Measurements from ENCODE around the gene SYNDIG1.

The SYNDIG1 gene

DNA sequence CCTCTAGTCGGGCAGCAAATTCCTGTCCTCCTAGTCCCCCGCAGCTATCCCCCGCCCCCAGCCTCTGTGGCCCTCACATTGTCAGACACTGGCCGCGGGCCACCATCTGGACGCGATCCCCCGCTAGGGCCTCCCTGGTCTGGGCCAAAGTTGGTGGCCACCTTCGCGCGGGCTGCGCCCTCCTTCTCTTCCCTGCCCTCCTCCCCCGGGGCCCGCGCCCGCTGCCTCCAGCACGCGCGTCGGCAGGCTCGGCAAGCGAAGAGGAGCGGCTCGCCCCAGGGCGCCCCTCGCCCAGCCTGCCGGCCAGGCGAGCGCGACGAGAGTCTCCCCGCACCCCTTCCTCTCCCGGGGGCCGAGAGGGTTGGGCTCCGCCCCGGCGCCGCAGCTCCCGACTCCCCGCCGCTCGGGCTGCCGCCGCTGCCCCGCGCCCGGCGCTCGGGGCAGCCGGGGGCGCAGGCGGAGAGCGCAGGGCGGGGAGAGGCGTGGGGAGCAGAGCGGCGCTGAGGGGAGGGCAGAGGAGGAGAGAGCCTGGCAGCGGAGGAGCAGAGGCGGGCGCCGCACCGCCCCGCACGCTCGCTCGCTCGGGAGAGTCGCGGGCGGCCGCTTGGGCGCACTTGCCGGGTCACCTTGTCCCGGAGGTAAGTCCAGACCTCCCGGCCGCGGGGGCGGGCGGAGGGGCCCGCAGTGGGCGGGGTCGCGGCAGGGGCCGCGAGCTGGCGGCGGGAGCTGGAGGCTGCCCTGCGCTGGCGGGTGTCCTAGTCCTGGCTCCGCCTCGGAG lies at the start of gene SYNDIG1:
SYNDIG1 (plus strand) TSS at position 514 of the 778 bp plus-strand sequence. CDS start 73,469 bp downstream, outside the sequence.
- no peak for DNase-seq

DNA sequence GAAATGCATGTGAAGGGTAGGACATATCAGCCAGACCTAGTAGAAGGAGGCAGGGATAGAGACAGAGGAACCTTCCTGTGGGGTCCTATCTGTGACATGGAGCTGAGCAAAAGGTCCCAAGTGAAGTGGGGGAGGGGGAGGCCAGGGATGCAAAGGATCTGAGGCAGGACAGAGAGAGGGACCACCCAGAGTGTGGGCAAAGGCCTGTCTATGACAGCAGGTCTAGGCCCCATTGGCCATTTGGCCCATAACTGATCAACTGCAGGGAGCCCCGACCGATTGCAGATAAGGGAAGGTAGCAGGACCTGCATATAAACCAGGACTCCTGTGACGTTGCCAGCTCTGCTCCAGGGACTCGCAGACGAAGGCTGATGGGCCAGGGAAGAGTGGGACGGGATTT lies 49.6 kb upstream of the SYNDIG1 start:
- DNase-seq, result no peak

DNA sequence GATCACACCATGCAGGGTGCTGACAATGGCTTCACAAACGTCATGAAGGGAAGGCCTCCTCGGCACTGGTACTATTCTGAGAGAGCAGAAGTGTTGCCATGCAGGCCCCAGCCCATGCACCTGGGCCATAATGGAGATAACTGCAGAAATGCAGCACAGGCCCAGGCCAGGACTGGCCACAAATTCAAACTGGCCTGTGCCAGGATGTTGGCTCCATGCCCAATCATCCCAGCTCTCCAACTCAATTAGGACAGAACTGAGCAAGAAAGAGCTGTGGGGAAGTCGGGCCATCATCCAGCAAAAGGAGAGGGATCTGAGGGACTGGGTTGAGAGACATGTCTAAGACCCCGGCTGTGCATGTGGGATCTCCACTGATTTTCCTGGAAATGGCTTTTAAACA lies 48.9 kb upstream of the SYNDIG1 start:
- DNase-seq, result no peak

DNA sequence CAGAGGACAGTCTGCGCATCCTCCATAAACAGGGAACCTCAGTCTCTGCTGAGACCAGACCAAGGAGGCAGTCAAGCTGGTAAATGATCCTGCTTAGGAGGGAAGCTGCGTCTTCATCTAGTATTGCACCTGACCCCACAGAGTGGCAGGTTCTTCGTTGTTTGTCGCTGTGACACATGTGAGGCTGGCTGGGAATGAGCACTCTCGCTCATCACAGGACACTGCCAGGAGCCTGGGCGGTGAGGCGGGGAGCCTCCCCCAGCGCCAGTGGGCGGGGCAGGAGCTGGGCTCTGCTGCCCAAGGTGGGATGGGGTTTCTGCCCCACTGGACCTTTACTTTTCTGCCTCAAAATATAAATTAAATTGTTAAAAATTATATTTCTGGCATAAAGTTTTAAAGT lies 48.4 kb upstream of the SYNDIG1 start:
- no peak for DNase-seq

DNA sequence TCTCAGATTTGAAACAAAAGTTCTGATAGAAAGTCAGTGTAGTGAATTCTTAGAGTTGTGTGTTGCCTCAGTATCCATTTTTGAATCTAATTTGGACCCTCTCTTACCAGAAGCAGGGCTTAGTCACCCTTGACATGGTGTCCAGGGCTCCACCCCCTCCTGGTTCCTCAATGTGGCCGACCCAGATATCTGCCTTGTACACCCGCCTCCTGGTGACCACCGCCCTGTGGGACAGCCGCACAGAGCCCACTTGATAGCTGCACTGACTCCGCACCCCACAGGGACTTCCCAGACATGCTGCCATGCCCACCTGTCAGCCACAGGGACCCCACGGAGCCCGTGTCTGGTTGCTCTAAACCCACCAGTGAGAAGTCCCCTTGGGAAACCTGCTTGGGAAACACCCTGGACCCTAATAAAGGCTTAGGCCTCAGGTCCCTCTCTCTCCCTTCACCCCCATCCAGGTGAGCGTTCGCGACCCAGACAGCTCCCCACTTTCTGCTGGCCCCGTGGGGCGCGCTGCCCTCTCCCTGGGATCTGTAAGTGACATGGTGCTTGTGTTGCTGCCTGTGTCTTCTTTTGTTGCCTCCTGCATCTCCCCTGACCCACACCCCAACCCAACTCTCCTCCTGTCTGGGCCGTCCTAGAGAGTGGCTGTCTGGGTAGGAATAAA lies 47.2 kb upstream of the SYNDIG1 start:
- no peak for DNase-seq

DNA sequence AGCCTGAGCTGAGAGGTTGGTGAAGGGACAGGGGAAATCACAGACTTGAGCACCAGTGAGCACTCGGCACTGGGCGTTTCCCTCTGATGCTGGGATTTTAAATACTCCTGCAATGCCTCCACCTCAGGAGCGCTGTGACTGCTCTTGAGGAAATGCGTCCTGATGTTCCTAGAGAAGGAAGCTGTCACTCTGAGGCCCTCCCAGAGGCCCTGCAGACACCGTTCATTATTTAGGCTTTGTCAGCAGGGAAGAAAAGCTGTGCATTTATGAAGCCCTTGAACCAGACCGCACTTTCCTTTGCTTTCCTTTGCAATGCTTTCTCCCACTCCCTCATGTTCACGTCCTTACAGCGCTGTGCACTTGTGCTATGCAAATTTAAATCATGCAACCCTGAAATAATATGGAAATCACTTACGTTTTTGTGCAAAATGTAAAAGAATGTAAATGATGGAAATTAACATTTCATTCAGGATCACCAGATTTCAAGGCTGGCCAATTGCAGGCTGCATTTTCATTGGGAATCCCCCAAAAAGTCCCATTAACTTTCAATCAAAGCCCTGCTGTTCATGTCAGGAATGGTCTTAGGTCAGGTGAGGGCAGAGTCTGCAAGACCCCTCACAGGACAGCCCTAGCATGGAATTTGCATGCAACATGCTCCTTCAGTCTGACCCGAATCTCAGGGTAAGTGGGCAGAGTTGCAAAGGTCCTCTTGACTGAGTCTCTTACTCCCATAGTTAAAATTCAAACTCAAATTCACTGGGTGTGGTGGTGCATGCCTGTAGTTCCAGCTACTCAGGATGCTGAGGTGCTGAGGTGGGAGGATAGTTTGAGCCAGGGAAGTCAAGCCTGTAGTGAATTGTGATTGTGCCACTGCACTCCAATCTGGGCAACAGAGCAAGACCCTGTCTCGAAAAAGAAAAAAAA lies 45.8 kb upstream of the SYNDIG1 start:
- no peak for DNase-seq

DNA sequence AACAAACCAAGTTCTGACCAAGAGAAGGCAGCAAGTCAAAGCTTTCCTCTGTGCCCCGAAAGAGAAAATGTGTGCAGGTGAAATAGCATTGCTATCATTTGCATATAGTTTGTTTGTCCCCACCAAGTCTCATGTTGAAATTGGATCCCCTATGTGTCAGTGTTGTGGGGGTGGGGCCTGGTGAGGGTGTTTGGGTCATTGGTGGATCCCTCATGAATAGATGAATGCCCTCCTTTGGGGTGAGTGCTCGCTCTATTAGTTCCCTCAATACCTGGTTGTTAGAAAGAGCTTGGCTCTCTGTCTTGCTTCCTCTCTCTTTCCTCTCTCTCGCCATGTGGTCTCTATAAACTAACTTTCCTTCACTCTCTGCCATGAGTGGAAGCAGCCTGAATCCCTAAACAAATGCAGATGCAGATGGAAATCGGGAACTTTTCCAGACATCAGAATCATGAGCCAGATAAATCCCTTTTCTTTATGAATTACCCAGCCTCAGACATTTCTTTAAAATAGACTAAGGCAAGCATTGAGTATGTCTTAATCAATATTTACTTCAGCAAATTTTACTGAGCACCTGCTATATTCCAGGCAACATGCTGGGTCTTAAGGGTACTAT lies 43.8 kb upstream of the SYNDIG1 start:
- no peak for DNase-seq

DNA sequence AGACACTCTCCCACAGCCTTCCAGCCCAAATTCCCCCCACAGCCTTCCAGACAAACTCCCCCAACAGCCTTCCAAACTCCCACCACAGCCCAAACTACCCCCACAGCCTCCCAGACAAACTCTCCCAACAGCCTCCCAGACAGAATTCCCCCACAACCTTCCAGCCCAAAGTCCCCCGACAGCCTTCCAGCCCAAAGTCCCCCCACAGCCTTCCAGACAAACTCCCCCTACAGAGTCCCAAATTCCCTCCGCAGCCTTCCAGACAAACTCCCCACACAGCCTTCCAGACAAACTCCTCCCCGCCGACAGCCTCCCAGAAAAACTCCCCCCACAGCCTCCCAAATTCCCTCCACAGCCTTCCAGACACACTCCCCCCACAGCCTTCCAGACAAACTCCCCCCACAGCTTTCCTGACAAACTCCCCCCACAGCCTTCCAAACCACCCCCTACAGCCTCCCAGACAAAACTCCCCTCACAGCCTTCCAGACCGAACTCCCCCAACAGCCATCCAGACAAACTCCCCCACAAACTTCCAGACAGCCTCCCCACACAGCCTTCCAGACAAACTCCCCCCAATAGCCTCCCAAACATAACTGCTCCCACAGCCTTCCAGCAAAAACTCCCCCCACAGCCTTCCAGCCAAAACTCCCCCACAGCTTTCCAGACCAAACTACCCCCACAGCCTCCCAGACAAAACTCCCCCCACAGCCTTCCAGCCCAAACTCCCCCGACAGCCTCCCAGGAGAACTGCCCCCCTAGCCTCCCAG lies 38.0 kb upstream of the SYNDIG1 start:
- no peak for DNase-seq

DNA sequence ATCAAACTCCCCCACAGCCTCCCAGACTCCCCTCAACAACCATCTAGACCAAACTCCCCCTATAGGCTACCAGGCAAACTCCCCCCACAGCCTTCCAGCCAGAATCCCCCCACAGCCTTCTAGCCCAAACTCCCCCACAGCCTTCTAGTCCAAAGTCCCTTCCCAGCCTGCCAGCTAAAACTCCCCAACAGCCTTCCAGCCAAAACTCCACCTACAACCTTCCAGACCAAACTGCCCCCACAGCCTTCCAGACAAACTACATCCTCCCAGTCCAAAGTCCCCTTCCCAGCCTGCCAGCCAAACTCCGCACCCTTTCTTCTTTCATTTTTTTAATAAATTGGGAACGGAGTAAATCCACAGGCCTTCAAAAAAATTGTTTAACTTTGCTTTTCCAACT lies 37.4 kb upstream of the SYNDIG1 start:
- DNase-seq, result no peak

DNA sequence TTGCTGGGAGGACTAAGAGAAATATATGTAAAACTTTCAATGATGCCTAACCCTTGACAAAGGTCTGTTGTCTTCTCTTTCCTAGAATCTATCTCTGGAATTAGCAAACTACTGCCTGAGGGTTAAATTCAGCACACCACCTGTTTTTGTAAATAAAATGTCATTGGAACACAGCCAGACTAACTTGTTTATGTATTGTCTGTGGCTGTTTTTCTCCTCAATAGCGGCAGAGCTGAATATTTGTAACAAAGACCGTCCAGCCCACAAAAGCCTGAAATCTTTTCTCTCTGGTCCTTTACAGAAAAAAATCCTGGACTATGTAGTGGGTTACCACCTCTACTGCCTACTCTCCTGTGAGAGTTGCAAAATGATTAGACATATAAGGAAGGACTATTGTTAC lies 33.3 kb upstream of the SYNDIG1 start:
- DNase-seq, result no peak

DNA sequence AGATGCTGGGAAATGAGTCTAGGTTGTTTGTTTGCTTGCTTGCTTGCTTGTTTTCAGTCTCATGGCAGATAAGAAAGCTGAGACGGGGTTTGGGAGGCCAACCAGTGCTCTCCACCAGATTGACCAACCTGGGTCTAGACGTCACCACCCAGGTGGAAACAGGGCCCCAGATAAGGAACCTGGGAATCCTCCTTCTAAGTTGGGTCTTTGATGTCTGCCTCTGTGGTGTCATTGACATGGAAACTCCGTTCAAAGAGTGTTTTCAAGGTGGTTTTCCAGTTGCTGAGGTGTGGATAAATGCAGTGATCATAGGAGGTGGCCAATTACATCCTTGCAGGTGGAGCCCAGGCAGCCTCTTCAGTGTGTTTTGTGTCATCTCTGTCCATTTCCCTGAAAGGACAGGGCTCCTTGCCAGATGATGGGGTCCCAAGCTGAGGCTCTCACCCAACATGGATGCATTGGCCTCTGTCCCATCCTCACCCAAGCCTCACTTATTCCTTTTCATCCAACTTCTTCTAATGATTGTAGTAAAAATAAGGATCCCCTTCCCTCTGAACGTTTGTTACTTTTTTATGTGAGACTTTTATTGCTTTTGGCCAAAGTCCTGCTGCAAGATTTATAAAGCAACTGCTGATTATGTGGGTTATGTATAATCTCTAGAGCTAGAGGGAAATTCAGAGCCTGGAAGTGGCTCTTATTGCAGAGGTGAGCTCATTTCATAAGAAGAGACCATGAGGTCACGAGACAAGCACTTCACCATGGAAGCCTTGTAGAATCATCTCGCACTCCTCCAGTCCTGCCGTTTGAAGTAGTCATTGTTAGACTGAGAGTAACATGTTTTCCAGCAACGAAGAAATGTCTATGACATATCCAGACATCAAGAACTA lies 32.0 kb upstream of the SYNDIG1 start:
- no peak for DNase-seq

DNA sequence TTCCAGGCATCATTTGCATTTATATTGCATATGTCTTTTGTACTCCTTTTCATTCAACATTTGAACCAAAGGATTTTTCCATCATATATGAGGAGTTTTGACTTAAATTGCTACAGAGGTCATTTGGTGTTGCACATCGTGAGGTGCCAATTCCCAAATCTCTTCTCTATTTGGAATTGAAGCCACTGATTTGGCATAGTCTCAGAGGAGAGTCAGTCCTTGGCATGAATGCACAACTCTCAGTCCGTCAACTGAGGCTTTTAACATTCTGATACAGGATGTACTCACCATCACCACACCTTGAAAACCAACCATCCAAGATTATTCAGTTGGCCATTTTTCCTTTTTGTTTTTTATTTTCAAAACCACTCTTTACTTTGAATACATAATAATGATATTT lies 31.1 kb upstream of the SYNDIG1 start:
- no peak for DNase-seq

DNA sequence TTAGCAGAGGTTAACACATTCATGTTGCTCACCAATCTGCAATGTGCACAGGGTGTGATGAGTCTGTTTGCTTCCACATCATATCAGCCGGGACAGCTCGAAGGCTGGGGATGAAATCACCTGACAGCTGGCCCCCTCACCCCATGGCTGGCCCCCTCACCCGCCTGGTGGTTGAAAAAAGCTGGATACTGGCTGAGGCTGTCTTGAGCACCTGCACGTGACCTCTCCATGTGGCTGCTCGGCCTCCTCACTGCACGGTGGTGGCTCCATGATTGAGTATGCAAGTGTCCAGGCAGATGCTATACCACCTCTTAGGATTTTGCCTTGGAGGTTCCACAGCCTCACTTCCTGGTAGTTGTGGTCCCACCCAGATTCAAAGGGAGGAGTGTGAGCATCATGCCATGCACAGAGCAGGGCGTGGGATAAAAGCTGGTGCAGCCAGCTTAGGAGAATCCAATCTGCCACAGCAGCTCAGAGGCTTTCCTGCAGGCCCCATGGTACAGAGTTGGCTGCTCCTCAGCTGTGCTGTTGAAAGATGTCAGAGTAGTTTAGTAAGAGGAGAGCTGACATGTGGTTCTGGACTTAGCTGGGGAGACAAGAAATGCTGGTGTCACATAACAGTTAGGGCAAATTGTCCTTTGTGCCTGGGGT lies 29.6 kb upstream of the SYNDIG1 start:
- no peak for DNase-seq

DNA sequence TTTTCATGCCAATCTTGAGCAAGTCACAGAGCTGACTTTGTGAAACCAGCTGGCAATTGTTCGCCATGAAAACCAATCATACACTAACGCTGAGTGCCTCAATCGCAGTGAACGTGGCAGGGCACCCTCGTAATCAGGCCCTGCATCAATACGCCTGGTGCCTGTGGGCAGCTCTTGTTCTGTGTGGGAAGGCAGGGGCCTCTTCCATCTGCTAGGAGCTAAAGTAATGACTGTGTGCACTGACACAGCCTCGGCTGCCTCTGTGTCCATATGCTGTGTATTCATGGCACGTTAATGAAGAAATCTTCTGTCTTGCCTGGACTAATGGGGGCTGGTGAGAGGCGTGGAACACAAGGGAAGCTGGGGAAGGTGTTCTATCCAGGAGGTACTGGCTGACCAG lies 27.8 kb upstream of the SYNDIG1 start:
- no peak for DNase-seq

DNA sequence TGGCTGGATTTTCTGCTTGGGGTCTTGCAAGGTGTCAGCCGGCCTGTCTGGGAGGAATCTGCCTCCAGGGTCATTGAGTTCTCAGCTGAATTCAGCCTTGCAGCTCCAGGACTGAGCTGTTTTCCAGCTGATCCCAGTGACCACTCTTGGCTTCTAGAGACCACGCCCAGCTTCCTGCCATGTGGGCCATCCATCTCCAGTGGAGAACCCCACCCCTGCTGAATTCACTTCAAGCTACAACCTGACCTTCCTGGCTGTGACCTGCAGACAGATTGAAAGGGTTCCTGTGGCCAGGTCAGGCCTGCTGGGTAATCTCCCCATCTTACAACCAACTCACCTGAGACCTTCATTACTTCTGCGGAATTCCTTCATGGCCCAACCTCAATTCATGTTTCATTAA lies 26.5 kb upstream of the SYNDIG1 start:
- DNase-seq, result no peak

DNA sequence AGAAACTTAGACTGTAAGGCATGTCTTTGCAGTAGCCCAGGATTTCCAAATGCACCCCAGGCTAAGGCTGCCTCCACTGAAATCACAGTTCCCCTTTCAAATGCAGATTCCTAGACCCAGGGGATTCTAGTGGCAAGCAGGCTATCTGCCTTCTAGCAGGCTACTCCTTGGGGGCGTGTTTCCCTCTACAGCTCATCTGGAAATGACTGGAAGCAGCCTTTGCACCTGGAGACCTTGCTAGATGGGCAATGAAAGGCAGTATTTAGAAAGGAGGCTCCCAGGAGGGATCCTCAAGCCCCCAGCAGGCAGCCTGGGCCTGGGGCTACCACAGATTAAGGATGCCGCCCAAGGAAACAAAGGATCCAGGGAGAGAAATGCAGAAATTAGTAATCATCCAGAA lies 26.0 kb upstream of the SYNDIG1 start:
- no peak for DNase-seq

DNA sequence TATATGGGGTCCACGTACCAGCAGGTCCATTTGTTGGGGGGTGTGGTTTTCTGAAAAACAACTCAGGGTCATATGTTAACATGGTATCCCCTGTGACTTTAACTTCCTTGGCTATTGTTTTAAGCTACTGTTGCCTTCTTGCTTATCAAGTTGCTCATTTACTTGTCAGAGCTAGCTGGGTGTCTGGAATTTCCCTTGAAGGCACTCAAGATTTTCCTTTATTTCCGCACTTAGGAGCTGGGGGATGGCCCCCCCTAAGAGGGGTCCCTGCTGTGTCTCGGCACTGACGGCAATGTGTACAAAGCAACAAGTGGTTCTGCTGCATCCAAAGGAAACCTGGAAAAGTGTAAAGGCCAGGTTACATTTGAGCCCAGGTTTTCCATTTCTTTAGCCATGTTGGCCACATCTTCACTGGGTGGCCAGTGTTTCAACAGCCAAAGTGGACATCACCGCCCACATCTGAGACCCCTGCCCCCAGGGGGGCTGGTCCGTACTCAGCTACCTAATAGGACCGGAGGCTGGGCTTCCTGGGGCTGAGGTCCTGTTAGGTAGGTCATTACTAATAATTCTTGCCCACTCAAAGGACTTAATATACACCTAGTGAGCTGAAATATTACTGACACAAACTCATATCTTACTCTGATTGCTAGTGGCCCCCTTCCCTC lies 24.8 kb upstream of the SYNDIG1 start:
- DNase-seq, result no peak

DNA sequence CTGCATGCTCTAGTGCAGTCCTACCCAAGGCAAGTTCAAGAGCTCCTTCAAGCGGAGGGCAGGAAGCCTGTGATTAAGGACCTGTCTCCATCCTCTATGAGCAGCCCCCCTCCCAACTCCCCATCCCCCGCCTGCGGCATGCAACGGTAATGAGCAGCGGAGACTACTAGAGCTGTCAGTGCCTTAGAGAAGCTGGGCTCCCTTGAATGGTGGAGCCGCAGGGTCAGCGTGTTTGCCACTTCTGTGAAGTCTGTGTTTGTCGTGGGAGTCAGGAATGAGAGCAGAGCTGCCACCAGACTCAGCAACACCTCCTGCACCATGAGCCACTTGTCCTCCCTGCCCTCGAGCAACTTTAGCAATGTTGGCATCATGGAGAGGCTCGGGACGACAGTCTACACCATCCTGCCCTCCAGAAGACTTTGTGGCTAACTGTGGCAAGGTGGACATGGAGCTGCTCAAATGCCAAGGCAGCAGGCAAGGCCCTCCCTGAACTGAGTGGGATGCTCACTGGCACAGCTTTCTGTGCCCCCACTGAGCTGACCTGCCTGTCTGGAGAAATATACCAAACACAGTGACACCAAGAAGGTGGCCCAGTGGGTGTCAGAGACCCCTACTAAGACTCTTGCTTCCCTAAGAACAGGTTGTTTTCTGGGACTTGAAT lies 23.8 kb upstream of the SYNDIG1 start:
- DNase-seq, result no peak

DNA sequence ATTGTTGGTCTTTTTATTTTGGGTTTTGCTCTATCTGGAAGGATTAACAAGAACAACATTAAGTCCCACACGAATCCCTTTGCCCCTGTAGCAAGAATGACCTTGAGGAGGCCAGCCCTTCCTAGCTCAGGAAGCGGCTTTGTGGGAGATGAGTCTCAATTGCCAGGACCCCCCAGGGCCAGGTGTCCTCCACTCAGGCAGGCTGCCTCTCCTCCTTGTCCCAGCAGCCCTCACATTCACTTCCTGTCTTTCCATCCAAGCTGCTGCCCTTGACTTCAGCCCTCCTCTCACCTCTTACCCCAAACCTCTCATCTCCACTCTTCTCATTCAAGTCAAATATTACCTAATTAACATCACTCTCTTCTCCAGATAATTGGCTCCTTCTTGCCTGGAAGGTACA lies 22.6 kb upstream of the SYNDIG1 start:
- no peak for DNase-seq

DNA sequence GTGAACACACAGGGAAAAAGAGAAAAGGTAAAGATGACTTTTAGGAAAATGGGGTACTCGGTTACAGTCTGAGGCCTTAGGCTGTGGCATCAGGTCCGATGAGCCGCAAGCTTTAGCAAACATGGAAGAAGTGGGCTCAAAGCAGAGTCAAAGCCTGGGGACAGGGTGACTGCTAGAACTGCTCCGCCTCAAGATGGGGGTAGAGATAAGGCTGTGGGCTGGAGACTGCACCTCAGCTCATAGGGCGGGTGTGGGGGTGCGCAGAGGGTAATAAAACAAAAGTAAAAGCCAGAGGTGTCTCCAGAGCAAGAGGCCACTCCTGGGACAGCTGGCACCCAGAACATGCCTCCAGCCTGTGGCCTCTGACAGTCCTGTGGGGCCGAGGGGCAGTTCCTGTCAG lies 21.3 kb upstream of the SYNDIG1 start:
- no peak for DNase-seq
